Caco-2 (cell line): ENCODE data around the gene IFIT2. TPM values are rescaled to one million over a fixed set of nuclear protein-coding genes. Genes with fewer than 3 reads are reported as not detected.

Source experiments
- BruUV-seq: library from RNA; stranded (reverse); fragments of 400-500 nt; replicated peaks from 2 replicates; lab custom pipeline; 2021; lab: Mats Ljungman, UMichigan
- CTCF ChIA-PET: fragments of 300-600 bp; sonication (Branson Sonifier 250); formaldehyde crosslinking; loops from one replicate; lab custom pipeline; 2022; ENCODE audit warnings: antibody characterized with exemption; lab: Charles Lee
- POLR2A ChIA-PET: fragments of 300-600 bp; sonication (Branson Sonifier 250); formaldehyde crosslinking; loops from one replicate; lab custom pipeline; 2022; ENCODE audit warnings: antibody characterized with exemption; lab: Charles Lee
- DNase-seq, 2 experiments: peaks; one replicate each; pipeline versions ENCODE4 v3.0.0 to v3.0.0-alpha.2; 2020 to 2022
- H3K27me3 ChIP-seq: replicated peaks from 2 replicates; pipeline ENCODE4 v1.6.0; 2011; ENCODE audit warnings: low read length; ENCODE audit not compliant: control insufficient read depth, insufficient read depth
- H3K36me3 ChIP-seq: 2 replicates; pipeline ENCODE4 v1.5.1; 2011; ENCODE audit warnings: low read length; ENCODE audit not compliant: control insufficient read depth, insufficient read depth
- H3K4me1 ChIP-seq: fragments of 250-450 bp; sonication (Bioruptor Pico); 2 replicates; pipeline ENCODE4 v1.5.1; 2020; ENCODE audit warnings: mild to moderate bottlenecking
- H3K4me3 ChIP-seq: 2 replicates; pipeline ENCODE4 v1.5.1; 2011; ENCODE audit warnings: low read depth, mild to moderate bottlenecking, control low read depth, low read length
- H3K9me3 ChIP-seq: fragments of 250-450 bp; sonication (Bioruptor Pico); 2 replicates; pipeline ENCODE4 v1.5.1; 2020; ENCODE audit warnings: mild to moderate bottlenecking, moderate library complexity
- H3K27ac Mint-ChIP-seq: one replicate; pipeline ENCODE4 v1.8.0; 2022; ENCODE audit warnings: mixed read lengths; ENCODE audit not compliant: unreplicated experiment
- H3K27me3 Mint-ChIP-seq: one replicate; pipeline ENCODE4 v1.8.0; 2022; ENCODE audit warnings: mixed read lengths; ENCODE audit not compliant: insufficient read depth, unreplicated experiment
- H3K36me3 Mint-ChIP-seq: one replicate; pipeline ENCODE4 v1.8.0; 2022; ENCODE audit warnings: mild to moderate bottlenecking, mixed read lengths; ENCODE audit not compliant: insufficient read depth, unreplicated experiment
- H3K4me1 Mint-ChIP-seq: one replicate; pipeline ENCODE4 v1.8.0; 2022; ENCODE audit warnings: low read depth, mixed read lengths; ENCODE audit not compliant: unreplicated experiment
- H3K4me3 Mint-ChIP-seq: one replicate; pipeline ENCODE4 v1.8.0; 2022; ENCODE audit warnings: mild to moderate bottlenecking, moderate library complexity, mixed read lengths; ENCODE audit not compliant: unreplicated experiment
- H3K9me3 Mint-ChIP-seq: one replicate; pipeline ENCODE4 v1.8.0; 2022; ENCODE audit warnings: mixed read lengths; ENCODE audit not compliant: unreplicated experiment
- CTCF ChIP-seq, 2 experiments: fragments of 200-600 bp in 1 of 2; IDR thresholded peaks; 1 replicate in 1 of 2; 2 replicates in 1 of 2; pipeline versions ENCODE4 v1.5.1 to v1.8.0; 2011 to 2022; ENCODE audit warnings: antibody characterized with exemption in 1 of 2, control low read depth in 1 of 2, inconsistent platforms in 1 of 2, low read depth in 1 of 2, low read length in 1 of 2, mild to moderate bottlenecking in 1 of 2, moderate library complexity in 1 of 2; ENCODE audit not compliant: insufficient read depth in 1 of 2, severe bottlenecking in 1 of 2, unreplicated experiment in 1 of 2
- intact Hi-C: fragments of 100-400 bp; cut with micrococcal nuclease; formaldehyde crosslinking; loops from one replicate; pipeline ENCODE4 v1.10.0; 2022; ENCODE audit not compliant: unreplicated experiment
- total RNA-seq: library from RNA; stranded (reverse); gene quantifications from 2 replicates; pipeline ENCODE4 v1.2.3, GENCODE V29; 2022

IFIT2 gene
- total RNA-seq, 1 experiment from 2014 or later: 0.43 TPM

- intact Hi-C loops: no loop called here
- no TSS peak for BruUV-seq
- Mint-ChIP-seq H3K4me3 (no peak overlapping the region), H3K4me1 (no peaks in the 10 kb centered on the region), H3K27me3 (no peaks in the 10 kb centered on the region), H3K36me3 (no peaks in the 10 kb centered on the region), H3K9me3 (no peaks in the 10 kb centered on the region), H3K27ac (no peak overlapping the region)
- H3K27me3 ChIP-seq: no peaks in the 10 kb centered on the region
- H3K4me3 ChIP-seq: no peak overlapping the region
- ChIA-PET POLR2A (no interaction called here), CTCF (no interaction called here)
- no peak for DNase-seq
- no peak for TF ChIP-seq CTCF (IDR thresholded peaks at IDR 0.05; ENCODE audit: insufficient read depth in 1 of 2, low read depth in 1 of 2, low read length in 1 of 2, severe bottlenecking in 1 of 2, unreplicated experiment in 1 of 2)
- H3K36me3 ChIP-seq: no peaks in the 10 kb centered on the region
- peaks cover 7% of the 10 kb centered on the region; the same call in 1 of the 2 replicates for H3K4me1 ChIP-seq
- no peaks in the 10 kb centered on the region for H3K9me3 ChIP-seq
Measured at GRCh38 chr10:89308736-89309135, 6.9 kb downstream of the IFIT2 start.

- Mint-ChIP-seq H3K27me3 (no peaks in the 10 kb centered on the region), H3K4me1 (no peaks in the 10 kb centered on the region), H3K9me3 (no peaks in the 10 kb centered on the region), H3K4me3 (no peak overlapping the region), H3K36me3 (no peaks in the 10 kb centered on the region), H3K27ac (no peak overlapping the region)
- intact Hi-C loops: no loop called here
- Histone ChIP-seq H3K4me3 (no peak overlapping the region), H3K9me3 (no peaks in the 10 kb centered on the region), H3K27me3 (no peaks in the 10 kb centered on the region), H3K36me3 (no peaks in the 10 kb centered on the region), H3K4me1 (peaks cover 7% of the 10 kb centered on the region; the same call in 1 of the 2 replicates)
- TF ChIP-seq CTCF (IDR thresholded peaks at IDR 0.05; ENCODE audit: insufficient read depth in 1 of 2, low read depth in 1 of 2, low read length in 1 of 2, severe bottlenecking in 1 of 2, unreplicated experiment in 1 of 2): no peak
- POLR2A ChIA-PET: no interaction called here
- DNase-seq: no peak
- CTCF ChIA-PET: no interaction called here
- BruUV-seq: no TSS peak
Measured at GRCh38 chr10:89309156-89310055, 7.6 kb downstream of the IFIT2 start.

GRCh38 chr10:89310056-89310893 is 8.4 kb downstream of the IFIT2 start:
- intact Hi-C loops: no loop called here
- no peaks in the 10 kb centered on the region for H3K4me1 Mint-ChIP-seq
- H3K27ac Mint-ChIP-seq: no peak overlapping the region
- no peak for DNase-seq
- no peaks in the 10 kb centered on the region for H3K36me3 ChIP-seq
- ChIA-PET CTCF (no interaction called here), POLR2A (no interaction called here)
- H3K27me3 Mint-ChIP-seq: no peaks in the 10 kb centered on the region
- H3K4me1 ChIP-seq: peaks cover 7% of the 10 kb centered on the region; the same call in 1 of the 2 replicates
- no peak overlapping the region for H3K4me3 Mint-ChIP-seq
- no peak for TF ChIP-seq CTCF (IDR thresholded peaks at IDR 0.05; ENCODE audit: insufficient read depth in 1 of 2, low read depth in 1 of 2, low read length in 1 of 2, severe bottlenecking in 1 of 2, unreplicated experiment in 1 of 2)
- no peaks in the 10 kb centered on the region for H3K9me3 Mint-ChIP-seq
- no TSS peak for BruUV-seq
- H3K36me3 Mint-ChIP-seq: no peaks in the 10 kb centered on the region
- H3K27me3 ChIP-seq: no peaks in the 10 kb centered on the region
- no peak overlapping the region for H3K4me3 ChIP-seq
- no peaks in the 10 kb centered on the region for H3K9me3 ChIP-seq
